ENCODE data around the gene CDHR3. TPM values are rescaled to one million over a fixed set of nuclear protein-coding genes. Genes with fewer than 3 reads are reported as not detected.

Gene CDHR3
- total RNA-seq, 1 donor from 2014 or later, result 3.1 TPM

DNA sequence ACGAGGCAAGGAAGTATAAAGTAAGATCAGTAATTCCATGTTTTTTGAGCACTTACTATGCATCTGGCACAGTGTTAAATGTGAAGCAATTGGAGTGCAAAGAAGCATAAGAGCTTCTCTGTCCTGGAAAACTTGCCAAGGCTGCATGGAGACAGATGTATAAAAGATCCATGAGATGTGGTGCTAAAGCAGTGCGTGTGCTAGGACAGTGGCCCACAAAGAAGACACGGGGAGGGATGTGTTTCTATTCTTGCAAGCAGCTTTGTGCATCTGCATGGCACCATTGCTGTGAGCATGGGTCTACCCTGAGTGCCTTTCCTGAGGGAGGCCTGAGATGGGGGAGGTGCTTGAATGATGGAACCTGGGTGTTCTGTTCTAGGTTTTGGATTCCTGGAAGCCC lies 5.1 kb upstream of the CDHR3 start:
- H3K27ac Mint-ChIP-seq (ENCODE audit: unreplicated experiment), result no peak overlapping the region
- FAIRE-seq, result no peak
- TF ChIP-seq EZH2 (IDR thresholded peaks at IDR 0.05; ENCODE audit: insufficient read depth, low read length), result no peak
- no peak for TF ChIP-seq CTCF (IDR thresholded peaks at IDR 0.05; ENCODE audit: insufficient read depth, low read depth, low read length)

DNA sequence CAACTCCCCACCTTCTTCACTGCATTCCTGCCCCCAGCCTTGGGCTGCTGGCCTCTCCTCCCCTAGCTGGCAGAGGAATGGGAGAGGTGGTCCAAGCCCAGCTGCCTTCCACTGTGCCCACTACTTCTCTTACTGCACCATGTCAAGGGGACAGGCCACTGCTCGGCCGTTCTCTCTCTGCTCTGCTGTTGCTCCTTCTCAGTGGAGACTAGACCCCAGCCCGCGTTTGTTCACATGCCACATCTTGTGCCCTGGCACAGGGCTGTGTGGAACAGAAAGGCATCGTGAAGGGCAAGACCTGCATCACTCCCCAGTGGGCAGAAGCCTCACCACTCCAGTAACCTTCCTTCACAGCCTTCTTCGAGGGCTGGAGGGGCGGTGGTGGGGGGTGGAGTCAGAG lies 711 bp upstream of the CDHR3 start:
- no peak overlapping the region for H3K4me3 ChIP-seq (ENCODE audit: insufficient read depth, low read depth, low read length)
- H3K36me3 Mint-ChIP-seq (ENCODE audit: low read depth, unreplicated experiment), result no peaks in the 10 kb centered on the region
- no peak overlapping the region for H3K4me3 Mint-ChIP-seq (ENCODE audit: unreplicated experiment)
- H3K27me3 ChIP-seq (ENCODE audit: insufficient read depth, low read length), result peaks cover 3% of the 10 kb centered on the region
- H3K27ac ChIP-seq (ENCODE audit: low read depth, low read length), result no peak overlapping the region
- H3K36me3 ChIP-seq (ENCODE audit: insufficient read depth, low read length), result no peaks in the 10 kb centered on the region
- no peak overlapping the region for H3K4me2 ChIP-seq (ENCODE audit: low read length)
- H3K9me3 ChIP-seq (ENCODE audit: insufficient read depth, low read depth, low read length), result no peaks in the 10 kb centered on the region
- H3K4me1 Mint-ChIP-seq (ENCODE audit: low read depth, unreplicated experiment), result no peaks in the 10 kb centered on the region
- H3K27ac Mint-ChIP-seq (ENCODE audit: unreplicated experiment), result no peak overlapping the region
- H3K27me3 Mint-ChIP-seq (ENCODE audit: low read depth, unreplicated experiment), result peaks cover 21% of the 10 kb centered on the region
- DNase-seq (ENCODE audit: low read depth) (no peak), FAIRE-seq (no peak)
- H3K9me3 Mint-ChIP-seq (ENCODE audit: unreplicated experiment), result peaks cover 5% of the 10 kb centered on the region
- H3K4me1 ChIP-seq (ENCODE audit: insufficient read depth, low read length), result no peaks in the 10 kb centered on the region
- H4K20me1 ChIP-seq (ENCODE audit: insufficient read depth, low read length), result no peaks in the 10 kb centered on the region
- H3K9ac ChIP-seq (ENCODE audit: low read length), result no peak overlapping the region
- H2AFZ ChIP-seq (ENCODE audit: low read depth, low read length), result no peak overlapping the region
- TF ChIP-seq CTCF (IDR thresholded peaks at IDR 0.05; ENCODE audit: insufficient read depth, low read depth, low read length), result no peak
- TF ChIP-seq EZH2 (IDR thresholded peaks at IDR 0.05; ENCODE audit: insufficient read depth, low read length), result no peak
- no peaks in the 10 kb centered on the region for H3K79me2 ChIP-seq (ENCODE audit: insufficient read depth, low read length)

More for the DNA sequence above, 5.1 kb upstream of the CDHR3 start:
- Histone ChIP-seq H3K27me3 (ENCODE audit: insufficient read depth, low read length) (no peaks in the 10 kb centered on the region), H3K9me3 (ENCODE audit: insufficient read depth, low read depth, low read length) (no peaks in the 10 kb centered on the region), H3K4me3 (ENCODE audit: insufficient read depth, low read depth, low read length) (no peak overlapping the region), H2AFZ (ENCODE audit: low read depth, low read length) (no peak overlapping the region), H3K36me3 (ENCODE audit: insufficient read depth, low read length) (no peaks in the 10 kb centered on the region), H4K20me1 (ENCODE audit: insufficient read depth, low read length) (no peaks in the 10 kb centered on the region), H3K27ac (ENCODE audit: low read depth, low read length) (no peak overlapping the region), H3K9ac (ENCODE audit: low read length) (no peak overlapping the region), H3K79me2 (ENCODE audit: insufficient read depth, low read length) (no peaks in the 10 kb centered on the region), H3K4me1 (ENCODE audit: insufficient read depth, low read length) (no peaks in the 10 kb centered on the region), H3K4me2 (ENCODE audit: low read length) (no peak overlapping the region)
- no peak overlapping the region for H3K4me3 Mint-ChIP-seq (ENCODE audit: unreplicated experiment)
- H3K36me3 Mint-ChIP-seq (ENCODE audit: low read depth, unreplicated experiment), result no peaks in the 10 kb centered on the region
- H3K27me3 Mint-ChIP-seq (ENCODE audit: low read depth, unreplicated experiment), result peaks cover 15% of the 10 kb centered on the region
- no peaks in the 10 kb centered on the region for H3K4me1 Mint-ChIP-seq (ENCODE audit: low read depth, unreplicated experiment)
- DNase-seq (ENCODE audit: low read depth), result no peak
- H3K9me3 Mint-ChIP-seq (ENCODE audit: unreplicated experiment), result peaks cover 2% of the 10 kb centered on the region

- H3K9ac ChIP-seq (ENCODE audit: low read length), result no peak overlapping the region
- no peaks in the 10 kb centered on the region for H4K20me1 ChIP-seq (ENCODE audit: insufficient read depth, low read length)
- Mint-ChIP-seq H3K4me1 (ENCODE audit: low read depth, unreplicated experiment) (peaks cover 7% of the 10 kb centered on the region), H3K9me3 (ENCODE audit: unreplicated experiment) (peaks cover 7% of the 10 kb centered on the region), H3K36me3 (ENCODE audit: low read depth, unreplicated experiment) (peaks cover 3% of the 10 kb centered on the region), H3K4me3 (ENCODE audit: unreplicated experiment) (no peak overlapping the region), H3K27ac (ENCODE audit: unreplicated experiment) (no peak overlapping the region), H3K27me3 (ENCODE audit: low read depth, unreplicated experiment) (peaks cover 6% of the 10 kb centered on the region)
- H3K79me2 ChIP-seq (ENCODE audit: insufficient read depth, low read length), result no peaks in the 10 kb centered on the region
- no peaks in the 10 kb centered on the region for H3K36me3 ChIP-seq (ENCODE audit: insufficient read depth, low read length)
- no peak for DNase-seq (ENCODE audit: low read depth)
- no peak for TF ChIP-seq EZH2 (IDR thresholded peaks at IDR 0.05; ENCODE audit: insufficient read depth, low read length)
- no peak for TF ChIP-seq CTCF (IDR thresholded peaks at IDR 0.05; ENCODE audit: insufficient read depth, low read depth, low read length)
- H3K4me1 ChIP-seq (ENCODE audit: insufficient read depth, low read length), result no peaks in the 10 kb centered on the region
- peaks cover 4% of the 10 kb centered on the region for H3K27me3 ChIP-seq (ENCODE audit: insufficient read depth, low read length)
- H3K4me2 ChIP-seq (ENCODE audit: low read length), result no peak overlapping the region
- H3K4me3 ChIP-seq (ENCODE audit: insufficient read depth, low read depth, low read length), result no peak overlapping the region
- no peak overlapping the region for H3K27ac ChIP-seq (ENCODE audit: low read depth, low read length)
- no peaks in the 10 kb centered on the region for H3K9me3 ChIP-seq (ENCODE audit: insufficient read depth, low read depth, low read length)
- no peak for FAIRE-seq
- no peak overlapping the region for H2AFZ ChIP-seq (ENCODE audit: low read depth, low read length)
These were observed 8.8 kb downstream of the CDHR3 start for GRCh38 chr7:105971845-105972244.
